ENCODE data around the gene RUSC1.

RUSC1 gene

GRCh38 chr1:155296661-155297060 is 24.0 kb upstream of the RUSC1 start:
- no peak for DNase-seq

- no peak for DNase-seq
These were observed 23.3 kb upstream of the RUSC1 start for GRCh38 chr1:155297384-155297783.

GRCh38 chr1:155300024-155300423 is 20.7 kb upstream of the RUSC1 start:
- DNase-seq, result no peak

- DNase-seq, result no peak
These were observed 20.0 kb upstream of the RUSC1 start for GRCh38 chr1:155300553-155301329.

GRCh38 chr1:155301342-155301841 is 19.3 kb upstream of the RUSC1 start, which contains the start of gene PKLR:
TSS of gene PKLR (minus strand) at chr1:155301438. CDS start at chr1:155301395, 43 bp downstream.
- no peak for DNase-seq

- DNase-seq, result no peak
These were observed 16.1 kb upstream of the RUSC1 start for GRCh38 chr1:155304558-155305063.

GRCh38 chr1:155305881-155306391 is 14.8 kb upstream of the RUSC1 start:
- no peak for DNase-seq

- peak; percentile 54 to 59 for DNase-seq
These were observed 13.4 kb upstream of the RUSC1 start for GRCh38 chr1:155307247-155307740.

- peak; percentile 100 for DNase-seq
These were observed 11.9 kb upstream of the RUSC1 start, which contains the start of gene FDPS for GRCh38 chr1:155308493-155309422. TSS of gene FDPS (plus strand) at chr1:155308866. CDS start at chr1:155309790, 924 bp downstream.

GRCh38 chr1:155309423-155310021 is 11.2 kb upstream of the RUSC1 start:
- DNase-seq, result no peak

GRCh38 chr1:155313261-155313660 is 7.4 kb upstream of the RUSC1 start:
- no peak for DNase-seq

GRCh38 chr1:155316922-155317321 is 3.8 kb upstream of the RUSC1 start:
- no peak for DNase-seq

GRCh38 chr1:155318082-155318481 is 2.6 kb upstream of the RUSC1 start:
- no peak for DNase-seq

- no peak for DNase-seq
These were observed 1.2 kb upstream of the RUSC1 start for GRCh38 chr1:155319536-155319935.

GRCh38 chr1:155320252-155320651 is 442 bp upstream of the RUSC1 start:
- no peak for DNase-seq

- peak in 1 of 2 experiments; percentile 69 for DNase-seq
These were observed 1.2 kb downstream of the RUSC1 start for GRCh38 chr1:155321639-155322503.

- DNase-seq, result peak in 1 of 2 experiments; percentile 77
These were observed 1.9 kb downstream of the RUSC1 start for GRCh38 chr1:155322571-155322952.

GRCh38 chr1:155322953-155323728 is 2.4 kb downstream of the RUSC1 start:
- DNase-seq, result peak; percentile 91 to 99

GRCh38 chr1:155323729-155324036 is 3.0 kb downstream of the RUSC1 start:
- DNase-seq, result peak; percentile 90 to 97

- DNase-seq, result peak; percentile 98 to 100
These were observed 3.5 kb downstream of the RUSC1 start for GRCh38 chr1:155324037-155324716.

Measured in NCI-H526 (cell line).